Ishikawa (cell line): ENCODE results near the gene CASP8.

Experiments
- CREB1 ChIP-seq: IDR thresholded peaks from 2 replicates; pipeline ENCODE4 v1.6.1; 2012; ENCODE audit warnings: low read depth
- RAD21 ChIP-seq: IDR thresholded peaks from 2 replicates; pipeline ENCODE4 v1.6.1; 2012; ENCODE audit warnings: low read depth
- TAF1 ChIP-seq: IDR thresholded peaks from 2 replicates; pipeline ENCODE4 v1.6.1; 2012; ENCODE audit warnings: low read depth, mild to moderate bottlenecking

DNA sequence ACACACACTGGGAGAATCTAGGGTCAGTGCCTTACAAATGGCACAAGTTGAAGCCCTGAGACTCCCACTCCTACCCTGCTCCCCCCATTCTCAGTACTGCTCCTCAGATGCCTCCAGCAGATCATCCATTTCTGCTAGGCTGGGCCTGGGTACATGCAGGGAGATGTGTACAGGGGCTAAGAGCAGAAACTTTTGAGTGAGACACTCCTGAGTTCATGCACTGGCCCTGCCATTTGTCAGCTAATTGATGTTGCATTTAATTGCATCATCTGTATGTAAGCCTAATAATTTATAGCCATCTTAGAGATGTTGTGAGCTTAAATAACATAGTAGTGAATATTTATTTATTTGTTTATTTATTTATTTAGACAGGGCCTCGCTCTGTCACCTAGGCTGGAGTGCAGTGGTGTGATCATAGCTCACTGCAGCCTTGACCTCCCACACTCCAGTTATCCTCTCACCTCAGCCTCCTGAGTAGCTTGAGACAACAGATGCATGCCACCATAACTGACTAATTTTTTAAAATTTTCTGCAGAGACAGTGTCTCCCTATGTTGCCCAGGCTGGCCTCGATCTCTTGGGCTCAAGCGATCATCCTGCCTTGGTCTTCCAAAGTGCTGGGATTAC lies 4.8 kb upstream of the CASP8 start:
- TF ChIP-seq TAF1 (no peak), RAD21 (no peak), CREB1 (no peak)
